ENCODE data around the gene LAMA5. TPM values are rescaled to one million over a fixed set of nuclear protein-coding genes. Genes with fewer than 3 reads are reported as not detected.

Gene LAMA5
- total RNA-seq, 1 experiment from 2014 or later, result 1,050 TPM

DNA sequence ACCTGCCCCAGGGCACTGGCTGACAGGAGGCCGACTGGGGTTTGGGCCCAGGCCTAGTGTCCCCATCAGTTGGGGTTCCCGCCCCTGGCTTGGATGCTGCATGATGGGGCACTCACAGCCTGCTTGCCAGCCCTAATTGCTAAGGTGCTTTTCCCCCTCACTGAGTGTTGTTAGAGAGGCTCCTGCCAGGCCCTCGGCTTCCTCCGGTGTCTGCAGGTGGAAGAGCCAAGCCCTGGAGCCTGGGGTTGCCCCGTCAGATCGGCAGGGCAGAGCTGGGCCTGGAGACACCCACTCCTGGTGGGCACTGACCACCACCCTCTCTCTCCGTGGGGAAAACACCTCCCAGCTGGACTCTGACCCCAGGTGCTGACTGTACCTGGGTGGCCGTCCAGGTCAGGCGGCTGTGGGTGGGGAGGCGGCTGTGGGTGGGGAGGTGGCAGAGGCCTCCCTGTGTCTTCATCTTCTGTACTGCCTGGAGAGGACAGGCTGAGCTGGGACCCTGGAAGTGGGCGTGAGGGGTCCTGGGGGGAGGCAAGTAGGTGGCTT lies 46.0 kb upstream of the LAMA5 start:
- intact Hi-C loops (cut with micrococcal nuclease; ENCODE audit: unreplicated experiment), result no loop called here
- Histone ChIP-seq H3K27me3 (replicated peaks; ENCODE audit: control insufficient read depth, insufficient read depth, low read length) (no peaks in the 10 kb centered on the region), H3K4me1 (peaks cover 53% of the 10 kb centered on the region), H3K36me3 (ENCODE audit: control insufficient read depth, insufficient read depth, low read length) (peaks cover 4% of the 10 kb centered on the region), H3K4me3 (ENCODE audit: low read depth, low read length) (no peak overlapping the region), H3K9me3 (no peaks in the 10 kb centered on the region)
- peaks cover 28% of the 10 kb centered on the region for H3K4me1 Mint-ChIP-seq (ENCODE audit: low read depth, unreplicated experiment)
- BruUV-seq (replicated peaks), result no TSS peak
- H3K36me3 Mint-ChIP-seq (ENCODE audit: insufficient read depth, unreplicated experiment), result peaks cover 87% of the 10 kb centered on the region
- DNase-seq, result no peak
- H3K27me3 Mint-ChIP-seq (ENCODE audit: insufficient read depth, unreplicated experiment), result no peaks in the 10 kb centered on the region
- no peak overlapping the region for H3K4me3 Mint-ChIP-seq (ENCODE audit: unreplicated experiment)
- TF ChIP-seq CTCF (IDR thresholded peaks at IDR 0.05; ENCODE audit: insufficient read depth in 1 of 2, low read depth in 1 of 2, low read length in 1 of 2, severe bottlenecking in 1 of 2, unreplicated experiment in 1 of 2), result no peak
- CTCF ChIA-PET, result interaction anchor here (0.7 to 1.6 kb wide), 2 partner anchors 12 to 204 kb away, joined by 3 to 6 read pairs; no protein-coding TSS in a partner anchor
- peak overlapping the region; percentile 45 for H3K27ac Mint-ChIP-seq (ENCODE audit: unreplicated experiment)
- H3K9me3 Mint-ChIP-seq (ENCODE audit: unreplicated experiment), result no peaks in the 10 kb centered on the region
- POLR2A ChIA-PET, result no interaction called here

- DNase-seq, result no peak
Observed at GRCh38 chr20:62412194-62413024, 45.3 kb upstream of the LAMA5 start.

More at GRCh38 chr20:62412194-62413024, 45.3 kb upstream of the LAMA5 start:
- H3K9me3 Mint-ChIP-seq (ENCODE audit: unreplicated experiment), result no peaks in the 10 kb centered on the region
- H3K27ac Mint-ChIP-seq (ENCODE audit: unreplicated experiment), result peak overlapping the region; percentile 45
- Histone ChIP-seq H3K4me3 (ENCODE audit: low read depth, low read length) (no peak overlapping the region), H3K9me3 (no peaks in the 10 kb centered on the region), H3K27me3 (replicated peaks; ENCODE audit: control insufficient read depth, insufficient read depth, low read length) (no peaks in the 10 kb centered on the region), H3K36me3 (ENCODE audit: control insufficient read depth, insufficient read depth, low read length) (peaks cover 4% of the 10 kb centered on the region), H3K4me1 (peaks cover 60% of the 10 kb centered on the region)
- no TSS peak for BruUV-seq (replicated peaks)
- TF ChIP-seq CTCF (IDR thresholded peaks at IDR 0.05; ENCODE audit: insufficient read depth in 1 of 2, low read depth in 1 of 2, low read length in 1 of 2, severe bottlenecking in 1 of 2, unreplicated experiment in 1 of 2), result no peak
- intact Hi-C loops (cut with micrococcal nuclease; ENCODE audit: unreplicated experiment), result no loop called here
- H3K4me1 Mint-ChIP-seq (ENCODE audit: low read depth, unreplicated experiment), result peaks cover 28% of the 10 kb centered on the region
- POLR2A ChIA-PET, result no interaction called here
- H3K36me3 Mint-ChIP-seq (ENCODE audit: insufficient read depth, unreplicated experiment), result peaks cover 88% of the 10 kb centered on the region
- no peaks in the 10 kb centered on the region for H3K27me3 Mint-ChIP-seq (ENCODE audit: insufficient read depth, unreplicated experiment)
- no peak overlapping the region for H3K4me3 Mint-ChIP-seq (ENCODE audit: unreplicated experiment)
- CTCF ChIA-PET, result interaction anchor here (0.7 to 1.6 kb wide), 2 partner anchors 12 to 204 kb away, joined by 3 to 6 read pairs; no protein-coding TSS in a partner anchor

All from Caco-2 (cell line).